Measurements from ENCODE around the gene PRKAG2. TPM values are rescaled to one million over a fixed set of nuclear protein-coding genes. Genes with fewer than 3 reads are reported as not detected.

The PRKAG2 gene
- total and polyA plus RNA-seq, 2 experiments from 2014 or later: 9.1 to 14.9 TPM

DNA sequence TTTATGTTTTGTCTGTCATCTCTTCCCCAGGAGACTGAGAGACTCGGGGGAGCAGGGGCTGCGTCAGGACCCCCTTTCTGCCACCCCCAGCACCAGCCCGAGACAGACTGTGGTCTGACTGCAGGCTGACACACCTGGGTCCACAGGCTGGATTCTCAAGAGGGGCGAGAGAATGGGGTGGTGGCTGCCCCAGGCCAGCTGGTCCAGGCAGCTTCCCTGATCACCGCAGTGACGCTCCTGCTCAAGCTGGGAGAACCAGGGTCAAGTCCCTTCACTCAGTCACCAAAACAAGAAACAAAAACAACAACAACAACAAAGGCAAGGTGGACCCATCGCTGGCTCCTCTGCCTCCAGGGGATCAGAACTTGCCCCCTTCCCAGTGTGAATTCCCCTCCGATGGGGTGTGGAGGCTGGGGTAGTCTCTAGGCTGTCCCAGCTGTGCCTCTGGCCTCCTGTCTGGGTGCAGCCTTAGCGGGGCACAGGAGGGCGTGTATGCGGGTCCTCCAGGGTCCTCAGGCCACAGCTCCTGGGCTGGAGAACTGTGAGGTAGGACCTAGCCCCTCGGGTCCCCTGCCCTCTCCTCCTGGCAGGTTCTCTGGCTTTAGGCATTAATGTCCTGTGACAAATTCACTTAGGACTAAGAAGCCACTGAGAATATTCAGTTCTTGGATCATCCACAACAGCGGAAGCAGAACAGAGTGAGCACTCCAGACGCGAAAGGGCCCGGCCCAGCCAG, 40.6 kb downstream of the PRKAG2 start (continued):
- TF ChIP-seq EZH2 (IDR thresholded peaks at IDR 0.05; ENCODE audit: low read depth, unreplicated experiment): no peak
- TF ChIP-seq CREB1 (CRISPR knock-in tag; IDR thresholded peaks at IDR 0.05; ENCODE audit: low read depth): no peak
- no peak for TF ChIP-seq POLR2AphosphoS5 (IDR thresholded peaks at IDR 0.05; ENCODE audit: low read depth)
- TF ChIP-seq CTCF (conservative IDR thresholded peaks at IDR 0.05; ENCODE audit: low read depth in 2 of 2): no peak
- no peak for TF ChIP-seq STAT1 (IDR thresholded peaks at IDR 0.05; ENCODE audit: unreplicated experiment)
- no peak for TF ChIP-seq EZH2phosphoT487 (IDR thresholded peaks at IDR 0.05; ENCODE audit: unreplicated experiment)
- no peak for TF ChIP-seq ZNF331 (CRISPR knock-in tag; IDR thresholded peaks at IDR 0.05; ENCODE audit: low read depth)

DNA sequence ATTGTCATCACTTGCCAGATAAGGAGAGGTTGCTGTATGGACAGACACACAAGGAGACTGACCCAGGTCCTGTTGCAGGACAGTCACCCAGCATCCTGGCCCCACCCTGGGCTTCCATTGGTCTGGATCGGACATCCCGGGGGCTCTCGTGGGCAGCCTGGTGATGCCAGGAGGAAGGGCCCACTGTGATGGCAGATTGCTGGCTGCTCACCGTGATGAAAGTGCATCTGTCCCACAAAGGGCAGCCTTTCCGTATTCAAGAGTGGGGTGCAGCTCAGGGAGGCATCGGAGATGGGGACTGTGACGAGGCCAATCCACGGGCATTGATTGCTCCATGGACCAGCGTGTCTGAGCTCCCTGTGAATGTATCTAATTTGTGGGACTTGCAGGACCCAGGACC, 41.3 kb downstream of the PRKAG2 start:
- H3K27ac ChIP-seq (ENCODE audit: low read depth): no peak overlapping the region
- no peak overlapping the region for H3K4me3 ChIP-seq
- H3K36me3 ChIP-seq (ENCODE audit: insufficient read depth): no peaks in the 10 kb centered on the region
- no peaks in the 10 kb centered on the region for H3K27me3 ChIP-seq (ENCODE audit: insufficient read depth)
- Mint-ChIP-seq H3K27ac (no peak overlapping the region), H3K36me3 (ENCODE audit: low read depth) (no peaks in the 10 kb centered on the region), H3K4me1 (peaks cover 23% of the 10 kb centered on the region), H3K27me3 (ENCODE audit: insufficient read depth, low read depth, poor library complexity) (peaks cover 10% of the 10 kb centered on the region), H3K4me3 (no peak overlapping the region), H3K9me3 (no peaks in the 10 kb centered on the region)
- no peak for TF ChIP-seq CREB1 (CRISPR knock-in tag; IDR thresholded peaks at IDR 0.05; ENCODE audit: low read depth)
- TF ChIP-seq ZNF114 (CRISPR knock-in tag; IDR thresholded peaks at IDR 0.05): no peak
- TF ChIP-seq ZNF331 (CRISPR knock-in tag; IDR thresholded peaks at IDR 0.05; ENCODE audit: low read depth): no peak
- no peak for TF ChIP-seq EZH2phosphoT487 (IDR thresholded peaks at IDR 0.05; ENCODE audit: unreplicated experiment)
- TF ChIP-seq POLR2AphosphoS5 (IDR thresholded peaks at IDR 0.05; ENCODE audit: low read depth): no peak
- ATAC-seq (no peak), DNase-seq (ENCODE audit: low spot score) (no peak)
- H4K20me1 ChIP-seq (replicated peaks; ENCODE audit: insufficient read depth): no peaks in the 10 kb centered on the region
- H3F3A ChIP-seq (replicated peaks; ENCODE audit: low read depth): no peaks in the 10 kb centered on the region
- no peak overlapping the region for H2AFZ ChIP-seq
- no peak overlapping the region for H3K4me2 ChIP-seq
- no peaks in the 10 kb centered on the region; the same call in 1 of the 2 replicates for H3K4me1 ChIP-seq (ENCODE audit: insufficient read depth)
- H3K79me2 ChIP-seq (replicated peaks; ENCODE audit: insufficient read depth): no peaks in the 10 kb centered on the region
- H3K9me2 ChIP-seq (ENCODE audit: insufficient read depth): no peaks in the 10 kb centered on the region

DNA sequence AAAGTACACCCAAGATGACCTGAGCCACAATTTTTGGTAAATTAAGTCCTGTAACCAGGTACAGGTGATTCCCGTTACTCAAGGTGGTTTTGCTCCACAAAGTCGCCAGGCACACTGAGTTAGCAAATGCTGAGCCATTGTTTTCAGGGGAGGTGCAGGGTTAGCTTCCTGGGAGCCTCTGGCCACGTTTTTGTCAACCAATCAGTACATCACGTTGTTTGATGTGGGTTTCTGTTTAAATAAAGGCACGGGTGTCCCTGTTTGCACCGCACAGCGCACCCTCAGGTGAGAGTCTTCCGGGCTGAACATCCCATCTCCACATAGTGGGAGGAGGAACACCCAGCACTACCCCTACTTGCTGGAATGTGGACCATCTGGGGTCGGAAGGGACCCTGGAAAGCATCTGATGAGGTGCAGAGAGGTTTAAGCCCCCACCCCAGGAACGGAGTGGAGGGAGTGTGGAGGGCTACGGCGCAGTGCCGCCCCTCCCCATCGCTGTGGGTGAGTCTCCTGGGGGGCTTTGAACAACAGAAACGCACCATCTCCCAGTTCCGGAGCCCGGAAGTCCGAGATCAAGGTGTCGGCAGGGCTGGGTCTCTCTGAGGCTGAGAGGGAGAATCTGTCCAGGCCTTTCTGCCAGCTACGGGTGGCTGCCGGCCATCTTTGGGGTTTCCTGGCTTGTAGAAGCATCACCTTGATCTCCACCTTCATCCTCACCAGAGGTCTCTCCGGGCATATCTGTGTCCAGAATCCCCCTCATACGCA, 42.5 kb downstream of the PRKAG2 start:
- DNase-seq (ENCODE audit: low spot score): no peak
- Histone ChIP-seq H3K36me3 (ENCODE audit: insufficient read depth) (no peaks in the 10 kb centered on the region), H3K27ac (ENCODE audit: low read depth) (no peak overlapping the region), H3K4me1 (ENCODE audit: insufficient read depth) (no peaks in the 10 kb centered on the region; the same call in 1 of the 2 replicates), H3F3A (replicated peaks; ENCODE audit: low read depth) (no peaks in the 10 kb centered on the region), H3K4me3 (no peak overlapping the region), H4K20me1 (replicated peaks; ENCODE audit: insufficient read depth) (no peaks in the 10 kb centered on the region), H3K9me2 (ENCODE audit: insufficient read depth) (no peaks in the 10 kb centered on the region), H3K79me2 (replicated peaks; ENCODE audit: insufficient read depth) (no peaks in the 10 kb centered on the region), H3K27me3 (ENCODE audit: insufficient read depth) (no peaks in the 10 kb centered on the region), H2AFZ (no peak overlapping the region), H3K4me2 (no peak overlapping the region)
- H3K27me3 Mint-ChIP-seq (ENCODE audit: insufficient read depth, low read depth, poor library complexity): peaks cover 8% of the 10 kb centered on the region
- no peaks in the 10 kb centered on the region for H3K9me3 Mint-ChIP-seq
- H3K27ac Mint-ChIP-seq: no peak overlapping the region
- ATAC-seq: no peak
- peaks cover 23% of the 10 kb centered on the region for H3K4me1 Mint-ChIP-seq
- no peak overlapping the region for H3K4me3 Mint-ChIP-seq
- no peaks in the 10 kb centered on the region for H3K36me3 Mint-ChIP-seq (ENCODE audit: low read depth)
- TF ChIP-seq ETS1 (IDR thresholded peaks at IDR 0.05): no peak
